ENCODE data around the gene MEGF11.

Gene MEGF11

GRCh38 chr15:66215811-66216210, 37.7 kb downstream of the MEGF11 start:
- DNase-seq (ENCODE audit: low read depth): no peak

GRCh38 chr15:66214246-66214645, 39.3 kb downstream of the MEGF11 start:
- no peak for DNase-seq (ENCODE audit: low read depth)

- no peak for DNase-seq (ENCODE audit: low read depth)
Observed at GRCh38 chr15:66212563-66212921, 41.0 kb downstream of the MEGF11 start.

GRCh38 chr15:66211670-66212562, 41.6 kb downstream of the MEGF11 start:
- no peak for DNase-seq (ENCODE audit: low read depth)

- DNase-seq (ENCODE audit: low read depth): no peak
Observed at GRCh38 chr15:66210684-66211083, 42.9 kb downstream of the MEGF11 start.

- no peak for DNase-seq (ENCODE audit: low read depth)
Observed at GRCh38 chr15:66198757-66199156, 54.8 kb downstream of the MEGF11 start.

GRCh38 chr15:66196602-66197001, 56.9 kb downstream of the MEGF11 start:
- no peak for DNase-seq (ENCODE audit: low read depth)

- DNase-seq (ENCODE audit: low read depth): no peak
Observed at GRCh38 chr15:66195621-66196230, 57.8 kb downstream of the MEGF11 start.

- DNase-seq (ENCODE audit: low read depth): no peak
Observed at GRCh38 chr15:66193066-66193465, 60.5 kb downstream of the MEGF11 start.

GRCh38 chr15:66190746-66191145, 62.8 kb downstream of the MEGF11 start:
- no peak for DNase-seq (ENCODE audit: low read depth)

- DNase-seq (ENCODE audit: low read depth): no peak
Observed at GRCh38 chr15:66189291-66189690, 64.3 kb downstream of the MEGF11 start.

GRCh38 chr15:66188464-66188863, 65.1 kb downstream of the MEGF11 start:
- no peak for DNase-seq (ENCODE audit: low read depth)

GRCh38 chr15:66187271-66187670, 66.3 kb downstream of the MEGF11 start:
- DNase-seq (ENCODE audit: low read depth): no peak

GRCh38 chr15:66186049-66186825, 67.3 kb downstream of the MEGF11 start:
- DNase-seq (ENCODE audit: low read depth): no peak

- DNase-seq (ENCODE audit: low read depth): no peak
Observed at GRCh38 chr15:66184936-66185790, 68.4 kb downstream of the MEGF11 start.

- no peak for DNase-seq (ENCODE audit: low read depth)
Observed at GRCh38 chr15:66184492-66184891, 69.1 kb downstream of the MEGF11 start.

- DNase-seq (ENCODE audit: low read depth): no peak
Observed at GRCh38 chr15:66180531-66181097, 72.9 kb downstream of the MEGF11 start.

- no peak for DNase-seq (ENCODE audit: low read depth)
Observed at GRCh38 chr15:66178531-66178910, 75.0 kb downstream of the MEGF11 start.

- DNase-seq (ENCODE audit: low read depth): no peak
Observed at GRCh38 chr15:66172324-66172980, 81.1 kb downstream of the MEGF11 start.

GRCh38 chr15:66171841-66172240, 81.7 kb downstream of the MEGF11 start:
- no peak for DNase-seq (ENCODE audit: low read depth)

GRCh38 chr15:66170716-66171115, 82.8 kb downstream of the MEGF11 start:
- no peak for DNase-seq (ENCODE audit: low read depth)
